Kidney (tissue), 22 donors: Measurements from ENCODE around the gene FAAH. TPM values are rescaled to one million over a fixed set of nuclear protein-coding genes. Genes with fewer than 3 reads are reported as not detected.

Experiments
- DNase-seq, 5 donors: peaks; one replicate each; pipeline ENCODE4 v3.0.0-alpha.2; 2013 to 2020
- FAIRE-seq: peaks from 2 replicates; lab custom pipeline; 2012; peaks lifted over from hg19 to GRCh38; lab: Jason Lieb, UNC
- H3K27ac ChIP-seq, 2 donors: one replicate each; pipeline ENCODE4 v1.7.0; 2013; ENCODE audit warnings: low read depth in 2 of 2, low read length in 2 of 2, inconsistent platforms in 1 of 2
- H3K27me3 ChIP-seq: one replicate; pipeline ENCODE4 v1.7.1; 2013; ENCODE audit warnings: low read length, inconsistent platforms; ENCODE audit not compliant: control insufficient read depth, insufficient read depth
- H3K36me3 ChIP-seq, 3 donors: one replicate each; pipeline versions ENCODE4 v1.7.0 to v1.7.1; 2013; ENCODE audit warnings: low read length in 3 of 3, control low read depth in 1 of 3, inconsistent platforms in 1 of 3; ENCODE audit not compliant: insufficient read depth in 3 of 3, control insufficient read depth in 2 of 3
- H3K4me1 ChIP-seq, 3 donors: one replicate each; pipeline versions ENCODE4 v1.7.0 to v1.7.1; 2013; ENCODE audit warnings: low read length in 3 of 3, inconsistent platforms in 1 of 3, low read depth in 1 of 3; ENCODE audit not compliant: control insufficient read depth in 2 of 3, insufficient read depth in 2 of 3
- H3K4me3 ChIP-seq, 3 donors: one replicate each; pipeline versions ENCODE4 v1.7.0 to v1.8.1; 2013; ENCODE audit warnings: low read length in 3 of 3, control low read depth in 1 of 3, inconsistent platforms in 1 of 3
- H3K9ac ChIP-seq, 3 donors: one replicate each; pipeline versions ENCODE4 v1.7.0 to v1.7.1; 2013; ENCODE audit warnings: low read length in 3 of 3, control low read depth in 1 of 3, inconsistent platforms in 1 of 3
- H3K9me3 ChIP-seq, 3 donors: one replicate each; pipeline versions ENCODE4 v1.7.0 to v1.7.1; 2013; ENCODE audit warnings: low read length in 3 of 3, control low read depth in 1 of 3, inconsistent platforms in 1 of 3; ENCODE audit not compliant: control insufficient read depth in 2 of 3, insufficient read depth in 1 of 3
- intact Hi-C: fragments of 100-400 bp; cut with DNase I; formaldehyde crosslinking; loops from one replicate; pipeline ENCODE4 v1.11.1; 2022
- long read RNA-seq, 10 donors: library from polyadenylated mRNA in 1 of 10; unstranded in 1 of 10; transcript quantifications; one replicate each; pipeline ENCODE4 v2.0.0 and lab custom pipeline, GENCODE V29; 2021 to 2026
- polyA plus RNA-seq: library from polyadenylated mRNA; stranded (reverse); fragments of 350-450 nt; fragmentation: Illumina TruSeq; extraction: RNeasy Lipid Tissue Mini Kit (QIAGEN cat#74804); gene quantifications from one replicate; pipeline ENCODE4 v1.2.3, GENCODE V29; 2014; ENCODE audit warnings: low read depth, low replicate concordance; ENCODE audit not compliant: insufficient read depth
- total RNA-seq: library from RNA; stranded (reverse); fragmentation: NEBNext Ultra II Directional; extraction: Animal tissue kit (Norgen Biotek cat#: 25700); gene quantifications from one replicate; pipeline ENCODE4 v1.2.1, GENCODE V29; 2021
- TF ChIP-seq, protein P1 (sequence below): IDR thresholded peaks from 3 replicates; pipeline ENCODE4 v1.5.1; 2012; ENCODE audit warnings: mild to moderate bottlenecking, moderate library complexity, borderline replicate concordance; ENCODE audit not compliant: insufficient read depth; ENCODE audit errors: extremely low read depth
- donor health status: control.
- donor health status: control.
- donor health status: control.
- donor health status: control.
- donor health status: control.
- donor health status: DM: yes; HTN: yes; CAD: no.
- donor health status: Normal renal cell carcinoma (clear cell type).

FAAH gene
- total RNA-seq (39.3 TPM), polyA plus RNA-seq (50.7 TPM)
- long read RNA-seq, donor 1, partial matches to known transcripts: 0 of 2 reads
- long read RNA-seq, donor 1, other reads (novel, unspliced or antisense): 0 of 2 reads
- long read RNA-seq, donor 2, partial matches to known transcripts: 5 of 7 reads
- long read RNA-seq, donor 2, other reads (novel, unspliced or antisense): 0 of 7 reads
- long read RNA-seq, donor 3, partial matches to known transcripts: 0 of 2 reads
- long read RNA-seq, donor 3, other reads (novel, unspliced or antisense): 0 of 2 reads
- long read RNA-seq, donor 4, partial matches to known transcripts: 0 of 1 reads
- long read RNA-seq, donor 4, other reads (novel, unspliced or antisense): 0 of 1 reads
- long read RNA-seq, donor 5: 0 reads
- long read RNA-seq, donor 6, partial matches to known transcripts: 0 of 2 reads
- long read RNA-seq, donor 6, other reads (novel, unspliced or antisense): 0 of 2 reads
- long read RNA-seq, donor 7, transcript FAAH-201 (15 exons, 2,094 nt): major isoform, 32 of 75 reads
- long read RNA-seq, donor 7, partial matches to known transcripts: 3 of 75 reads
- long read RNA-seq, donor 7, other reads (novel, unspliced or antisense): 40 of 75 reads
- long read RNA-seq, donor 8, partial matches to known transcripts: 0 of 3 reads
- long read RNA-seq, donor 8, other reads (novel, unspliced or antisense): 0 of 3 reads
- long read RNA-seq, donor 9, partial matches to known transcripts: 0 of 2 reads
- long read RNA-seq, donor 9, other reads (novel, unspliced or antisense): 0 of 2 reads
- long read RNA-seq, donor 10, partial matches to known transcripts: 6 of 6 reads
- long read RNA-seq, donor 10, other reads (novel, unspliced or antisense): 0 of 6 reads

DNA sequence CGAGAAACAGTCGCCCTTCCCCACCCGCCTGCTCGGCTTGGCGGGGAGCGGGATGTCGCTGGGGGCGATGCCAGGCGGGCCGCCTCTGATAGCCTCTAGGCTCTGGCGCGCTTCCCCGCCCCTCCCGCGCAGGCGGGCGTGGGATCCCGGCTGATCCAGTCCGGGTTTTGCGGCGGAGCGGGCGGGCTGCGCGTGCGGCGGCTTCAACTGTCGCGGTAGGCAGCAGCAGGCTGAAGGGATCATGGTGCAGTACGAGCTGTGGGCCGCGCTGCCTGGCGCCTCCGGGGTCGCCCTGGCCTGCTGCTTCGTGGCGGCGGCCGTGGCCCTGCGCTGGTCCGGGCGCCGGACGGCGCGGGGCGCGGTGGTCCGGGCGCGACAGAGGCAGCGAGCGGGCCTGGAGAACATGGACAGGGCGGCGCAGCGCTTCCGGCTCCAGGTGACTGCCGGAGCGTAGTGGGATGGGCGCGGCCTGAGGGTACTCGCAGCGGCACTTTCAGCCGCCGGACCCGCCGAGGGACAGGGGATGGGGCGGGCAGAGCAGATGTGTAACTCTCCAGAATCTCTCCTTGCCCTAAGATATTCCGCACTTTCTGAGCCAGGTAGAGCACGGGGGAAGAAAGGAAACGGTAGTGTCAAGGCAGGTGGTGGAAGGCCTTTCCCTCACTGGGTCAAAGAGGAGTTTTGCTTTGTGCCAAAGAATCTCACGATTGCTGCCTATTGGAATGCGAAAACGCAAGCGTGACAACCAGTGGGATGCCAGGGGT lies at the start of gene FAAH:
Gene FAAH (plus strand): TSS at position 210 of the 764 bp plus-strand sequence. CDS start 32 bp downstream, at position 242.
- FAIRE-seq (no peak), DNase-seq (peak; percentile 79 to 87 (median 80))
- no peaks in the 10 kb centered on the region for H3K36me3 ChIP-seq
- peak within 1 kb of the TSS; percentile 63 to 90 (median 70) for H3K4me3 ChIP-seq
- no peaks in the 10 kb centered on the region for H3K27me3 ChIP-seq
- TF ChIP-seq, protein P1, sequence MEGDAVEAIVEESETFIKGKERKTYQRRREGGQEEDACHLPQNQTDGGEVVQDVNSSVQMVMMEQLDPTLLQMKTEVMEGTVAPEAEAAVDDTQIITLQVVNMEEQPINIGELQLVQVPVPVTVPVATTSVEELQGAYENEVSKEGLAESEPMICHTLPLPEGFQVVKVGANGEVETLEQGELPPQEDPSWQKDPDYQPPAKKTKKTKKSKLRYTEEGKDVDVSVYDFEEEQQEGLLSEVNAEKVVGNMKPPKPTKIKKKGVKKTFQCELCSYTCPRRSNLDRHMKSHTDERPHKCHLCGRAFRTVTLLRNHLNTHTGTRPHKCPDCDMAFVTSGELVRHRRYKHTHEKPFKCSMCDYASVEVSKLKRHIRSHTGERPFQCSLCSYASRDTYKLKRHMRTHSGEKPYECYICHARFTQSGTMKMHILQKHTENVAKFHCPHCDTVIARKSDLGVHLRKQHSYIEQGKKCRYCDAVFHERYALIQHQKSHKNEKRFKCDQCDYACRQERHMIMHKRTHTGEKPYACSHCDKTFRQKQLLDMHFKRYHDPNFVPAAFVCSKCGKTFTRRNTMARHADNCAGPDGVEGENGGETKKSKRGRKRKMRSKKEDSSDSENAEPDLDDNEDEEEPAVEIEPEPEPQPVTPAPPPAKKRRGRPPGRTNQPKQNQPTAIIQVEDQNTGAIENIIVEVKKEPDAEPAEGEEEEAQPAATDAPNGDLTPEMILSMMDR: no peak
- H3K4me1 ChIP-seq: peaks cover 0 to 10% (median 0%) of the 10 kb centered on the region in 3 donors
- H3K9me3 ChIP-seq: peaks cover 0 to 10% (median 0%) of the 10 kb centered on the region in 3 donors
- intact Hi-C loops: no loop called here
- H3K27ac ChIP-seq: peak within 1 kb of the TSS; percentile 83 to 88
- H3K9ac ChIP-seq: peak within 1 kb of the TSS; percentile 59 to 80 (median 60)

DNA sequence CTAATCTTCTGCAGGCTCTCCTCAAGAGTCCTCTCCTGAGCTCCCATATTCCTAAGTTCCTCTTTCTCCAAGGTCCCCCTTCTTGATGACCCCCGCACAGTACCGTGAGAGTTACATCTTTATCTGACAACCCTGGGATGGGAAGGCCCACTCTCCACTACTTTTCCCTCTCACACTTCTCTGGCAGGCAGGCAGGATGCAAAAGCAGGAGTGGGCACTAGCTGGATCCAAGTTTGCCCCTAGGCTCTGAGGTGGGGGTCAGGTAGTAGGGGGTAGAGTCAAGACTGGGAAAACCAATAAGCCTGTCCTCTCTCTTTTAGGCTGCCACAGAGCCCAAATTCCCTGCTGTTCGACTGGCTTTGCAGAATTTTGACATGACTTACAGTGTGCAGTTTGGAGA lies 49.6 kb upstream of the FAAH start:
- Histone ChIP-seq H3K27me3 (no peaks in the 10 kb centered on the region), H3K9ac (no peak overlapping the region), H3K4me1 (peaks cover 0 to 9% (median 7%) of the 10 kb centered on the region in 3 donors), H3K27ac (no peak overlapping the region), H3K36me3 (peaks cover 2 to 18% (median 18%) of the 10 kb centered on the region in 3 donors), H3K4me3 (no peak overlapping the region), H3K9me3 (no peaks in the 10 kb centered on the region)
- TF ChIP-seq, protein P1: no peak
- FAIRE-seq (no peak), DNase-seq (no peak)
- intact Hi-C loops: no loop called here

DNA sequence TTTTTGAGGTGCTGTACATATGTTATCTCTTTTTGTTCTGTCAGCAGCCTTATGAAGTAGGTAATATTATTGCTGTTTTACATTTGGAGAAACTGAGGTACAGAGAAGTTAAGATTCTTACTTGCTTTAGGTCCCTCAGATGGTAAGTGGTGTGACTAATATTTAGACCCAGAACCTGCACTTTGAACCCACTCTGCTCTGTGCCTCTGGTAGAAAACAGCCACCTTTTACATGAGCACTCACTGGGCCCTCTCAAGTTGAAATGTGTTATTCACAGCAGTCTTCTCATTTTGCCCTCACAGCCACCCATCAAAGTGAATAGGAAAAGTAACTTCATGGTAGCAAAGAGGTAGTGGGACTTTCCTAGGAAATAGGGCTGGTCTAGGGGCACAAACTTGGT lies 48.8 kb upstream of the FAAH start:
- Histone ChIP-seq H3K27me3 (no peaks in the 10 kb centered on the region), H3K9ac (no peak overlapping the region), H3K4me1 (peaks cover 0 to 8% (median 7%) of the 10 kb centered on the region in 3 donors), H3K9me3 (no peaks in the 10 kb centered on the region), H3K27ac (no peak overlapping the region), H3K4me3 (peak overlapping the region in 1 of 3 donors; percentile 18), H3K36me3 (peaks cover 5 to 23% (median 19%) of the 10 kb centered on the region in 3 donors)
- intact Hi-C loops: no loop called here
- no peak for FAIRE-seq
- TF ChIP-seq, protein P1: no peak
- no peak for DNase-seq
